Measurements from ENCODE around the gene MYBPC2. TPM values are rescaled to one million over a fixed set of nuclear protein-coding genes. Genes with fewer than 3 reads are reported as not detected.

The MYBPC2 gene
- total and polyA plus RNA-seq, 7 donors = 0.95 TPM; not detected in 6

DNA sequence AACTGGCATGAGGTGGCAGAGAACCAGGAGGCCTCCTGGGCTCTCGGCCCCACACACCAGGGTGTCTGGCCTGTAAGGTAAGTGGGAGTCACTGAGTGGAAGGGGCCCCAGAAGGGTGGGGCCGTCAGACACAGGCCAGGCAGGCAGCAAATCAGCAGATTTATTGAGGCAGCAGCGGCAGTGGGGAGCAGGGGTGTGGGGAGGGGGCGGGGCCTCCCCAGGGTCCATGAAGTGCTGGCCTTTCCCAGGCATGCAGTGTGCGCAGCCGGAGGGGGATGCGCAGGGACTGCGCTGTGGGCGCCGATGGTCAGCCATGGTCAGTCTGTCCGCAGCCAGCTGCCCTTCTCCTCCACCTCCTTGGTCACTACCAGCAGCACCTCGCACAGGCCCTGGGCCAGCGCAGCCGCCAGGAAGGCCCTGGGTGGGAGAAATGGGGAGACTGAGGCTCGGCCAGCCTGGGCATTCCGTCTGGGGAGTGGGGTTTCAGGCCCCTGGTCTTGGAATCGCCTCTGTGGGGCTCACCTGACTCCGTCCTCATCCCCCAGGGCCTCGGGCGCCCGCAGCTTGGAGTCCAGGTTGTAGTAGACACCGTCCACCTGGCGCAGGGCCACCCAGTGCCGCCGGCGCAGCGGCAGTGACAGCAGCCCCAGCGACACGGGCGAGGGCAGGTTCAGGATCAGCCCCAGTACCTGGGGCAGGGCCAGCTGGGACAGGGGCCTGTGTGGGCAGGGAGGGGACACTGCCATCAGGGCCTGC lies 73.3 kb downstream of the MYBPC2 start:
- intact Hi-C loops (cut with DNase I) = no loop called here
- H3K36me3 ChIP-seq = peaks cover 0 to 11% (median 0%) of the 10 kb centered on the region in 4 donors
- no peak overlapping the region for H3K4me3 ChIP-seq
- no peak overlapping the region for H3K27ac ChIP-seq
- no peaks in the 10 kb centered on the region for H3K27me3 ChIP-seq
- H3K4me1 ChIP-seq = peaks cover 0 to 15% (median 9%) of the 10 kb centered on the region in 4 donors
- no peaks in the 10 kb centered on the region for H3K9me3 ChIP-seq
- 93% methylated on average over 30 of the region's 30 CpGs for WGBS, 2 donors
- DNase-seq = no peak
- no peak for TF ChIP-seq EP300 (IDR thresholded peaks at IDR 0.05)
- TF ChIP-seq, protein P1, sequence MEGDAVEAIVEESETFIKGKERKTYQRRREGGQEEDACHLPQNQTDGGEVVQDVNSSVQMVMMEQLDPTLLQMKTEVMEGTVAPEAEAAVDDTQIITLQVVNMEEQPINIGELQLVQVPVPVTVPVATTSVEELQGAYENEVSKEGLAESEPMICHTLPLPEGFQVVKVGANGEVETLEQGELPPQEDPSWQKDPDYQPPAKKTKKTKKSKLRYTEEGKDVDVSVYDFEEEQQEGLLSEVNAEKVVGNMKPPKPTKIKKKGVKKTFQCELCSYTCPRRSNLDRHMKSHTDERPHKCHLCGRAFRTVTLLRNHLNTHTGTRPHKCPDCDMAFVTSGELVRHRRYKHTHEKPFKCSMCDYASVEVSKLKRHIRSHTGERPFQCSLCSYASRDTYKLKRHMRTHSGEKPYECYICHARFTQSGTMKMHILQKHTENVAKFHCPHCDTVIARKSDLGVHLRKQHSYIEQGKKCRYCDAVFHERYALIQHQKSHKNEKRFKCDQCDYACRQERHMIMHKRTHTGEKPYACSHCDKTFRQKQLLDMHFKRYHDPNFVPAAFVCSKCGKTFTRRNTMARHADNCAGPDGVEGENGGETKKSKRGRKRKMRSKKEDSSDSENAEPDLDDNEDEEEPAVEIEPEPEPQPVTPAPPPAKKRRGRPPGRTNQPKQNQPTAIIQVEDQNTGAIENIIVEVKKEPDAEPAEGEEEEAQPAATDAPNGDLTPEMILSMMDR (IDR thresholded peaks at IDR 0.05) = no peak
- no peak for TF ChIP-seq POLR2A (IDR thresholded peaks at IDR 0.05)
- no peak for TF ChIP-seq POLR2AphosphoS5 (IDR thresholded peaks at IDR 0.05)

DNA sequence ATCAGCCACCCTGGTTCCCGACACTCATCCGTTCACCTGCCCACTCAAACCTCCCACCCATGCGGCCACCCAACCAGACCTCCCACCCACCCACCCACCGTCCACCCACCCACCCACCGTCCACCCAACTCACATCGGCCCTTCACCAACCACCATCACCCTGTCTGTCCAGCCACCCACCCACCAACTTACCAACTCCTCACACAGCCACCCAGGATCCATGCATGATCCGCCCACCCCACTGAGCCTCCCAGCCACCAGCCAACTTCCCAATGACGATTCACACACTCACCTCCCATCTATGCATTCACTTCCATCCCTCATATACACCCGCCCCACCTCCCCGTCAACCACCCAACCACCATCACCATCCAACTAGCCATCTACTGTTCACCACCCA lies 74.0 kb downstream of the MYBPC2 start:
- no peak overlapping the region for H3K4me3 ChIP-seq
- peaks cover 0 to 11% (median 0%) of the 10 kb centered on the region in 4 donors for H3K36me3 ChIP-seq
- H3K4me1 ChIP-seq = peaks cover 0 to 12% (median 10%) of the 10 kb centered on the region in 4 donors
- intact Hi-C loops (cut with DNase I) = no loop called here
- no peaks in the 10 kb centered on the region for H3K9me3 ChIP-seq
- TF ChIP-seq, protein P1 (IDR thresholded peaks at IDR 0.05) = no peak
- TF ChIP-seq EP300 (IDR thresholded peaks at IDR 0.05) (no peak), POLR2AphosphoS5 (IDR thresholded peaks at IDR 0.05) (no peak), POLR2A (IDR thresholded peaks at IDR 0.05) (no peak)
- H3K27ac ChIP-seq = no peak overlapping the region
- H3K27me3 ChIP-seq = no peaks in the 10 kb centered on the region
- WGBS, 2 donors = 93 to 95% methylated on average over 10 of the region's 10 CpGs
- no peak for DNase-seq

DNA sequence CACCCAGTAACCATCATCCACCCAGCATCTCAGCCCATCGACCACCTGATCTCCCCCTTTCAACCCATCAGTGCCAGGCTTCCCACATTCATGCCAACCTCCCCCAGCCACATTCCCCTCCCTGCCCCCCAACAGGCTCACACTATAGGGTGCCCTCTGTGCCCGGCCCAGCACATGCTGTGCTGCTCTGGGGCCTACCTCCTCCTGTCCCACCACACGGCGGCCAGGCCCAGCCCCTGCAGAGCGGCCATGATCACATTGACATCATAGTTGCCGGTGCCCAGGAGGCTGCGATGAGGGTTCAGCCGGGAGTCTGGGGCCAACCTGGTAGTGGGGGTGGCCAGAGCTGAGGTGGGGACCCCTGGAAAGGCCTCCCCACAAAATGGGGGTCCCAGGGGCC lies 74.7 kb downstream of the MYBPC2 start:
- H3K4me1 ChIP-seq = peaks cover 0 to 15% (median 9%) of the 10 kb centered on the region in 4 donors
- TF ChIP-seq POLR2A (IDR thresholded peaks at IDR 0.05) (no peak), POLR2AphosphoS5 (IDR thresholded peaks at IDR 0.05) (no peak), EP300 (IDR thresholded peaks at IDR 0.05) (no peak)
- TF ChIP-seq, protein P1 (IDR thresholded peaks at IDR 0.05) = no peak
- H3K27ac ChIP-seq = no peak overlapping the region
- WGBS, 2 donors = 95 to 96% methylated on average over 8 of the region's 8 CpGs
- H3K9me3 ChIP-seq = no peaks in the 10 kb centered on the region
- peaks cover 0 to 11% (median 0%) of the 10 kb centered on the region in 4 donors for H3K36me3 ChIP-seq
- H3K27me3 ChIP-seq = no peaks in the 10 kb centered on the region
- intact Hi-C loops (cut with DNase I) = no loop called here
- DNase-seq = no peak
- H3K4me3 ChIP-seq = no peak overlapping the region

DNA sequence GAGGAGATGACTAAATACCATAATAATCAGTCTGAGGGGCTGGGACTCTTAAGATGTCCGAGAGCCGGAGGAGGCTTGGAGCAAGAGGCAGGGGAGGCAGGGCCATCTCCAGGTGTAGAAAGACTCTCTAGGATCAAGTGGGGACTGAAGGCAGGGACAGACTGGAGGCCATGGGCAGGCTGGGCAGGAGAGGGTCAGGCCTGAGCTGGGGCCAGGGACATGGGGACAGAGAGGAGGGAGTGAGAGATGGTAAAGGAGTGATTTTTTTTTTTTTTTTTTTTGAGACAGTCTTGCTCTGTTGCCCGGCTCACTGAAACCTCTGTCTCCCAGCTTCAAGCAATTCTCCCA lies 76.1 kb downstream of the MYBPC2 start:
- Histone ChIP-seq H3K27me3 (no peaks in the 10 kb centered on the region), H3K27ac (no peak overlapping the region), H3K9me3 (no peaks in the 10 kb centered on the region), H3K36me3 (peaks cover 0 to 11% (median 0%) of the 10 kb centered on the region in 4 donors), H3K4me3 (no peak overlapping the region), H3K4me1 (peaks cover 0 to 15% (median 9%) of the 10 kb centered on the region in 4 donors)
- WGBS, 2 donors = 91 to 94% methylated on average over 3 of the region's 3 CpGs
- TF ChIP-seq EP300 (IDR thresholded peaks at IDR 0.05) (no peak), POLR2A (IDR thresholded peaks at IDR 0.05) (no peak), POLR2AphosphoS5 (IDR thresholded peaks at IDR 0.05) (no peak)
- TF ChIP-seq, protein P1 (IDR thresholded peaks at IDR 0.05) = no peak
- intact Hi-C loops (cut with DNase I) = no loop called here
- no peak for DNase-seq

All from sigmoid colon (tissue), 7 donors.